GM21381 (cell line): ENCODE data around the gene LYRM2.

Experiments used
- ATAC-seq: cut with Tn5 transposase; IDR thresholded peaks from one replicate; pipeline ENCODE4 v1.9.1; 2021; ENCODE audit warnings: mild to moderate bottlenecking, moderate library complexity; ENCODE audit not compliant: unreplicated experiment

Gene LYRM2

GRCh38 chr6:89638320-89639195 is at the start of gene LYRM2:
Gene LYRM2 (minus strand): TSS chr6:89638747. CDS start chr6:89638716, 31 bp downstream.
- peak; percentile 99 for ATAC-seq

GRCh38 chr6:89688328-89688727 is 49.8 kb upstream of the LYRM2 start:
- ATAC-seq: no peak

- ATAC-seq: no peak
Measured at GRCh38 chr6:89685311-89685710, 46.8 kb upstream of the LYRM2 start.

GRCh38 chr6:89682991-89683390 is 44.4 kb upstream of the LYRM2 start:
- no peak for ATAC-seq

GRCh38 chr6:89681983-89682564 is 43.5 kb upstream of the LYRM2 start:
- no peak for ATAC-seq

- no peak for ATAC-seq
Measured at GRCh38 chr6:89680551-89680950, 42.0 kb upstream of the LYRM2 start.

- ATAC-seq: no peak
Measured at GRCh38 chr6:89680150-89680549, 41.6 kb upstream of the LYRM2 start.

- ATAC-seq: no peak
Measured at GRCh38 chr6:89679215-89680120, 40.9 kb upstream of the LYRM2 start.

GRCh38 chr6:89678531-89678930 is 40.0 kb upstream of the LYRM2 start:
- ATAC-seq: no peak

GRCh38 chr6:89675949-89676748 is 37.6 kb upstream of the LYRM2 start:
- no peak for ATAC-seq

GRCh38 chr6:89670935-89671565 is 32.5 kb upstream of the LYRM2 start:
- ATAC-seq: no peak

GRCh38 chr6:89669002-89669401 is 30.5 kb upstream of the LYRM2 start:
- no peak for ATAC-seq

- ATAC-seq: no peak
Measured at GRCh38 chr6:89667872-89668556, 29.5 kb upstream of the LYRM2 start.

GRCh38 chr6:89662659-89663223 is 24.2 kb upstream of the LYRM2 start:
- no peak for ATAC-seq

- ATAC-seq: no peak
Measured at GRCh38 chr6:89661559-89661958, 23.0 kb upstream of the LYRM2 start.

GRCh38 chr6:89660981-89661380 is 22.4 kb upstream of the LYRM2 start:
- ATAC-seq: no peak

GRCh38 chr6:89657445-89658158 is 19.1 kb upstream of the LYRM2 start:
- ATAC-seq: no peak

- ATAC-seq: no peak
Measured at GRCh38 chr6:89655122-89655521, 16.6 kb upstream of the LYRM2 start.

GRCh38 chr6:89650579-89650978 is 12.0 kb upstream of the LYRM2 start:
- ATAC-seq: no peak
